AG04450 (cell line): Measurements from ENCODE around the gene METRN. TPM values are rescaled to one million over a fixed set of nuclear protein-coding genes. Genes with fewer than 3 reads are reported as not detected.

Source experiments
- CTCF ChIA-PET: fragments of 300-600, 350-600 bp; formaldehyde crosslinking; extraction: SDS; loops from one replicate; lab custom pipeline; 2022; ENCODE audit warnings: antibody characterized with exemption, inconsistent platforms; lab: Charles Lee
- POLR2A ChIA-PET: fragments of 350-600 bp; formaldehyde crosslinking; extraction: SDS; loops from one replicate; lab custom pipeline; 2021; ENCODE audit warnings: antibody characterized with exemption, inconsistent platforms; lab: Yijun Ruan, JAX
- DNase-seq: peaks from one replicate; pipeline ENCODE4 v3.0.0-alpha.2; 2011; ENCODE audit warnings: low read depth, low spot score
- H3K27ac ChIP-seq: one replicate; pipeline ENCODE4 v1.5.1; 2012; ENCODE audit warnings: low read depth, low read length, control low read depth
- H3K27me3 ChIP-seq: one replicate; pipeline ENCODE4 v1.6.0; 2012; ENCODE audit warnings: low read length; ENCODE audit not compliant: control insufficient read depth, insufficient read depth
- H3K4me3 ChIP-seq: 2 replicates; pipeline ENCODE4 v1.5.1; 2011; ENCODE audit warnings: mild to moderate bottlenecking, low read depth, low read length, control low read depth
- H3K9me3 ChIP-seq: 2 replicates; pipeline ENCODE4 v1.5.1; 2012; ENCODE audit warnings: low read length; ENCODE audit not compliant: control insufficient read depth, insufficient read depth
- polyA plus RNA-seq: library from polyadenylated mRNA; depleted of rRNA; stranded (reverse); fragments of >200 nt; gene quantifications from 2 replicates; pipeline ENCODE4 v1.2.3, GENCODE V29; 2011; rRNA removed
- TF ChIP-seq, protein P1 (sequence below): IDR thresholded peaks from 2 replicates; pipeline ENCODE4 v1.5.1; 2011; ENCODE audit warnings: low read depth, low read length, control low read depth, inconsistent platforms

METRN gene
- polyA plus RNA-seq, 1 experiment, result 20.0 TPM

DNA sequence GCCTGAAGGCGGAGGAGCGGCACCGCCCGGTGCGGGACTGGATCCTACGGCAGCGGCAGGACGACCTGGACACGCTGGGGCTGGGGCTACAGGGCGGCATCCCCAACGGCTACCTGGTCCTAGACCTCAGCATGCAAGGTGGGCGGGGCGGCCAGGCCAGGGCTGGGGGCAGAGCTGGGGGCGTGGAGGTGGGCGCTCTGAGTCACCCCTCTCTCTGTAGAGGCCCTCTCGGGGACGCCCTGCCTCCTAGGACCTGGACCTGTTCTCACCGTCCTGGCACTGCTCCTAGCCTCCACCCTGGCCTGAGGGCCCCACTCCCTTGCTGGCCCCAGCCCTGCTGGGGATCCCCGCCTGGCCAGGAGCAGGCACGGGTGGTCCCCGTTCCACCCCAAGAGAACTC lies 53.5 kb downstream of the METRN start:
- no peak overlapping the region for H3K4me3 ChIP-seq
- DNase-seq, result no peak
- ChIA-PET CTCF (no interaction called here), POLR2A (no interaction called here)
- no peak overlapping the region for H3K27ac ChIP-seq
- TF ChIP-seq, protein P1, sequence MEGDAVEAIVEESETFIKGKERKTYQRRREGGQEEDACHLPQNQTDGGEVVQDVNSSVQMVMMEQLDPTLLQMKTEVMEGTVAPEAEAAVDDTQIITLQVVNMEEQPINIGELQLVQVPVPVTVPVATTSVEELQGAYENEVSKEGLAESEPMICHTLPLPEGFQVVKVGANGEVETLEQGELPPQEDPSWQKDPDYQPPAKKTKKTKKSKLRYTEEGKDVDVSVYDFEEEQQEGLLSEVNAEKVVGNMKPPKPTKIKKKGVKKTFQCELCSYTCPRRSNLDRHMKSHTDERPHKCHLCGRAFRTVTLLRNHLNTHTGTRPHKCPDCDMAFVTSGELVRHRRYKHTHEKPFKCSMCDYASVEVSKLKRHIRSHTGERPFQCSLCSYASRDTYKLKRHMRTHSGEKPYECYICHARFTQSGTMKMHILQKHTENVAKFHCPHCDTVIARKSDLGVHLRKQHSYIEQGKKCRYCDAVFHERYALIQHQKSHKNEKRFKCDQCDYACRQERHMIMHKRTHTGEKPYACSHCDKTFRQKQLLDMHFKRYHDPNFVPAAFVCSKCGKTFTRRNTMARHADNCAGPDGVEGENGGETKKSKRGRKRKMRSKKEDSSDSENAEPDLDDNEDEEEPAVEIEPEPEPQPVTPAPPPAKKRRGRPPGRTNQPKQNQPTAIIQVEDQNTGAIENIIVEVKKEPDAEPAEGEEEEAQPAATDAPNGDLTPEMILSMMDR, result no peak
- no peaks in the 10 kb centered on the region; the same call in 1 of the 2 replicates for H3K9me3 ChIP-seq
- H3K27me3 ChIP-seq, result no peaks in the 10 kb centered on the region

Other genes with a start within 250 kb of the METRN start
- 7.5 and 8.6 TPM in 2 replicates for gene CAPN15, start 187.4 kb upstream of the METRN start, polyA plus RNA-seq
- not detected in 2 replicates for gene PRR35, start 154.7 kb upstream of the METRN start, polyA plus RNA-seq
- 0.45 and 0.88 TPM in 2 replicates for gene NHLRC4, start 148.1 kb upstream of the METRN start, polyA plus RNA-seq
- gene PIGQ, start 145.2 kb upstream of the METRN start, polyA plus RNA-seq, result 12.1 and 17.6 TPM in 2 replicates
- gene RAB40C, start 125.1 kb upstream of the METRN start, polyA plus RNA-seq, result 4.2 and 6.1 TPM in 2 replicates
- gene WFIKKN1, start 84.1 kb upstream of the METRN start, polyA plus RNA-seq, result not detected in 2 replicates
- gene METTL26, start 78.8 kb upstream of the METRN start, polyA plus RNA-seq, result 58.3 and 69.5 TPM in 2 replicates
- gene MCRIP2, start 73.3 kb upstream of the METRN start, polyA plus RNA-seq, result 6.7 and 10.8 TPM in 2 replicates
- 2.1 and 2.5 TPM in 2 replicates for gene WDR90, start 65.8 kb upstream of the METRN start, polyA plus RNA-seq
- gene RHOT2, start 47.0 kb upstream of the METRN start, polyA plus RNA-seq, result 38.0 and 53.3 TPM in 2 replicates
- 1.5 and 1.7 TPM in 2 replicates for gene RHBDL1, start 39.4 kb upstream of the METRN start, polyA plus RNA-seq
- gene STUB1, start 34.7 kb upstream of the METRN start, polyA plus RNA-seq, result 88.8 and 109 TPM in 2 replicates
- 33.1 and 51.4 TPM in 2 replicates for gene JMJD8, start 30.8 kb upstream of the METRN start, polyA plus RNA-seq
- 2.0 and 3.6 TPM in 2 replicates for gene WDR24, start 24.7 kb upstream of the METRN start, polyA plus RNA-seq
- 0.11 and 0.22 TPM in 2 replicates for gene FBXL16, start 9.3 kb upstream of the METRN start, polyA plus RNA-seq
- gene ANTKMT, start 6.0 kb downstream of the METRN start, polyA plus RNA-seq, result 5.3 and 6.7 TPM in 2 replicates
- gene CCDC78, start 11.3 kb downstream of the METRN start, polyA plus RNA-seq, result 1.1 and 1.5 TPM in 2 replicates
- 4.2 and 5.5 TPM in 2 replicates for gene HAGHL, start 12.0 kb downstream of the METRN start, polyA plus RNA-seq
- 14.4 and 17.6 TPM in 2 replicates for gene CIAO3, start 25.9 kb downstream of the METRN start, polyA plus RNA-seq
- 0.11 and 0.17 TPM in 2 replicates for gene MSLN, start 45.6 kb downstream of the METRN start, polyA plus RNA-seq
- 9.2 and 13.5 TPM in 2 replicates for gene RPUSD1, start 73.3 kb downstream of the METRN start, polyA plus RNA-seq
- gene CHTF18, start 73.5 kb downstream of the METRN start, polyA plus RNA-seq, result 1.1 and 2.1 TPM in 2 replicates
- gene GNG13, start 85.6 kb downstream of the METRN start, polyA plus RNA-seq, result not detected in 2 replicates